Lower lobe of right lung (tissue), 2 donors: Measurements from ENCODE around the gene HPCAL4. TPM values are rescaled to one million over a fixed set of nuclear protein-coding genes. Genes with fewer than 3 reads are reported as not detected.

ENCODE experiments used
- ATAC-seq, 2 donors: fragments of 200-7000 bp; cut with Tn5 transposase; one replicate each; pipeline ENCODE4 v1.9.1; 2020 to 2022; ENCODE audit warnings: mild to moderate bottlenecking in 2 of 2, moderate library complexity in 2 of 2
- DNase-seq: peaks from one replicate; pipeline ENCODE4 v3.0.0-alpha.2; 2020
- H3K27ac ChIP-seq: fragments of 200-600 bp; one replicate; pipeline ENCODE4 v1.8.0; 2022
- H3K27me3 ChIP-seq: fragments of 200-600 bp; one replicate; pipeline ENCODE4 v1.8.0; 2022; ENCODE audit warnings: low read depth
- H3K36me3 ChIP-seq: fragments of 200-600 bp; one replicate; pipeline ENCODE4 v1.8.0; 2022; ENCODE audit warnings: mild to moderate bottlenecking
- H3K4me1 ChIP-seq: fragments of 200-600 bp; one replicate; pipeline ENCODE4 v1.8.0; 2022
- H3K4me3 ChIP-seq: fragments of 200-600 bp; one replicate; pipeline ENCODE4 v1.8.0; 2022; ENCODE audit warnings: mild to moderate bottlenecking
- H3K9me3 ChIP-seq: fragments of 200-600 bp; one replicate; pipeline ENCODE4 v1.8.0; 2022
- CTCF ChIP-seq: fragments of 200-600 bp; IDR thresholded peaks from one replicate; pipeline ENCODE4 v1.8.0; 2022; ENCODE audit warnings: antibody characterized with exemption, mild to moderate bottlenecking
- intact Hi-C: fragments of 100-400 bp; cut with DNase I; formaldehyde crosslinking; loops from one replicate; pipeline ENCODE4 v1.11.0; 2022
- total RNA-seq: library from RNA; stranded (reverse); fragmentation: NEBNext Ultra II Directional; extraction: Animal tissue kit (Norgen Biotek cat#: 25700); gene quantifications from one replicate; pipeline ENCODE4 v1.2.1, GENCODE V29; 2021
- donor health status: DM: no; HTN: yes; CAD: no; lungs with severe emphysema.

Gene HPCAL4
- total RNA-seq, 1 donor from 2014 or later: 0.41 TPM

GRCh38 chr1:39732730-39733129, 41.5 kb upstream of the HPCAL4 start:
- intact Hi-C loops: no loop called here

DNA sequence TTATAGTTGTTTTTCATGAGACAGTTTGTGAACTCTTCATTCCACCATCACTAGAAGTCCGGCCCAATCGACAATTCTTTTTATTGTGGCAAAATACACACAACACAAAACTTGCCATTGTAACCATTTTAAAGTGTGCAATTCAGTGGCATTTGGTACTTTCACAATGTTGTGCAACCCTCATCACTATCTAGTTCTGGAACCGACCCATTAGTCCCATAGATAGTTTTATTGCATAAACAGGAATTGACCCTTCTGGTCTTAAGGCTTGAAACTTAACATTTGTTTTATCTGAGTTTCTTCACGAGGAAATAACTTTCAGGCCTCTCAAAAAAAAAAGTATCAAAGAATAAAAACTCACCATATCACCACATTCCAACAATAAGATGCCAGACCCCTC, 38.6 kb upstream of the HPCAL4 start:
- H3K4me1 ChIP-seq: no peaks in the 10 kb centered on the region
- peaks cover 44% of the 10 kb centered on the region for H3K27me3 ChIP-seq
- DNase-seq: no peak
- no peak overlapping the region for H3K27ac ChIP-seq
- ATAC-seq: no peak
- intact Hi-C loops: no loop called here
- H3K4me3 ChIP-seq: no peak overlapping the region
- H3K36me3 ChIP-seq: no peaks in the 10 kb centered on the region
- no peaks in the 10 kb centered on the region for H3K9me3 ChIP-seq
- no peak for TF ChIP-seq CTCF

More at GRCh38 chr1:39732730-39733129, 41.5 kb upstream of the HPCAL4 start:
- Histone ChIP-seq H3K4me3 (no peak overlapping the region), H3K4me1 (no peaks in the 10 kb centered on the region), H3K36me3 (no peaks in the 10 kb centered on the region), H3K27me3 (peaks cover 42% of the 10 kb centered on the region), H3K27ac (no peak overlapping the region), H3K9me3 (no peaks in the 10 kb centered on the region)
- DNase-seq (no peak), ATAC-seq (no peak)
- TF ChIP-seq CTCF: no peak

DNA sequence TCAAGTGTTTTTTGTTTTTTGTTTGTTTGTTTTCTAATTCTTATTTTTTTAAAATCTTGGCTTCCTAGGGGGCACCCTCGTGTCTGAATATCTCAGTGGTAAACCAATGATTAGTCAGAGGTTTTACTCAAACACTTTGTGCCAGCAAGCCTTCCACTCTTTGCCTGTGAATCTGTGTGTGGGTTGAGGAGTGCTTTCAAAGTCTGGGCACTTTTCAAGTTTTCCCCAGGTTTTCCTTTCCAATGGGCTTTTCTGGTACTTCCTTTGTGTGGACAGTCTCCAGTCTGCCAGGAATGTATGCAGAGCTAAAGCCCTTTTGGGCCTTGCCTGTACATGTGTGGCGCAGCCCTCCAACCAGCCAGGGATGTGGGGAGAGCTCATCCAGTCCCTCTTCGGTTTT, 37.8 kb upstream of the HPCAL4 start:
- no peak for TF ChIP-seq CTCF
- Histone ChIP-seq H3K4me3 (no peak overlapping the region), H3K27me3 (peaks cover 41% of the 10 kb centered on the region), H3K4me1 (no peaks in the 10 kb centered on the region), H3K36me3 (no peaks in the 10 kb centered on the region), H3K27ac (no peak overlapping the region), H3K9me3 (no peaks in the 10 kb centered on the region)
- intact Hi-C loops: no loop called here
- no peak for ATAC-seq
- no peak for DNase-seq

GRCh38 chr1:39727932-39728317, 36.7 kb upstream of the HPCAL4 start:
- no peaks in the 10 kb centered on the region for H3K9me3 ChIP-seq
- intact Hi-C loops: no loop called here
- no peak overlapping the region for H3K4me3 ChIP-seq
- ATAC-seq (no peak), DNase-seq (no peak)
- no peaks in the 10 kb centered on the region for H3K36me3 ChIP-seq
- H3K27me3 ChIP-seq: peaks cover 37% of the 10 kb centered on the region
- no peak overlapping the region for H3K27ac ChIP-seq
- no peaks in the 10 kb centered on the region for H3K4me1 ChIP-seq
- no peak for TF ChIP-seq CTCF

GRCh38 chr1:39727221-39727931, 36.1 kb upstream of the HPCAL4 start:
- Histone ChIP-seq H3K9me3 (no peaks in the 10 kb centered on the region), H3K36me3 (no peaks in the 10 kb centered on the region), H3K27ac (no peak overlapping the region), H3K27me3 (peaks cover 34% of the 10 kb centered on the region), H3K4me3 (no peak overlapping the region), H3K4me1 (no peaks in the 10 kb centered on the region)
- ATAC-seq: no peak
- TF ChIP-seq CTCF: no peak
- no peak for DNase-seq
- intact Hi-C loops: no loop called here
